Lung (tissue), 13 donors: Measurements from ENCODE around the gene KCND1. TPM values are rescaled to one million over a fixed set of nuclear protein-coding genes. Genes with fewer than 3 reads are reported as not detected.

ENCODE experiments used
- ATAC-seq: fragments of 200-7000 bp; cut with Tn5 transposase; one replicate; pipeline ENCODE4 v1.9.1; 2020; ENCODE audit warnings: moderate number of reproducible peaks; ENCODE audit not compliant: insufficient read depth, low FRiP score
- DNase-seq, 3 donors: peaks; one replicate each; pipeline ENCODE4 v3.0.0-alpha.2; 2013 to 2017
- H3K27ac ChIP-seq, 2 donors: one replicate each; pipeline ENCODE4 v1.5.1; 2013; ENCODE audit warnings: mild to moderate bottlenecking in 2 of 2, moderate library complexity in 2 of 2, control low read depth in 1 of 2, inconsistent platforms in 1 of 2, low read depth in 1 of 2, low read length in 1 of 2
- H3K27me3 ChIP-seq, 3 donors: one replicate each; pipeline ENCODE4 v1.5.1; 2013; ENCODE audit warnings: low read length in 2 of 3; ENCODE audit not compliant: control insufficient read depth in 3 of 3, insufficient read depth in 3 of 3
- H3K36me3 ChIP-seq, 4 donors: one replicate each; pipeline ENCODE4 v1.5.1; 2013; ENCODE audit warnings: low read length in 4 of 4, mild to moderate bottlenecking in 1 of 4, moderate library complexity in 1 of 4; ENCODE audit not compliant: control insufficient read depth in 4 of 4, insufficient read depth in 4 of 4
- H3K4me1 ChIP-seq, 5 donors: one replicate each; pipeline ENCODE4 v1.5.1; 2013; ENCODE audit warnings: low read length in 5 of 5, mild to moderate bottlenecking in 2 of 5, moderate library complexity in 1 of 5; ENCODE audit not compliant: control insufficient read depth in 5 of 5, insufficient read depth in 5 of 5
- H3K4me3 ChIP-seq: one replicate; pipeline ENCODE4 v1.5.1; 2013; ENCODE audit warnings: mild to moderate bottlenecking, control low read depth, moderate library complexity
- H3K9ac ChIP-seq, 2 donors: one replicate each; pipeline ENCODE4 v1.5.1; 2013; ENCODE audit warnings: low read length in 2 of 2, control low read depth in 1 of 2; ENCODE audit not compliant: insufficient read depth in 1 of 2
- H3K9me3 ChIP-seq, 4 donors: one replicate each; pipeline ENCODE4 v1.5.1; 2013; ENCODE audit warnings: low read length in 3 of 4, mild to moderate bottlenecking in 1 of 4, moderate library complexity in 1 of 4; ENCODE audit not compliant: control insufficient read depth in 4 of 4, insufficient read depth in 3 of 4
- CTCF ChIP-seq: IDR thresholded peaks from 2 replicates; pipeline ENCODE4 v1.5.1; 2012; ENCODE audit warnings: mild to moderate bottlenecking; ENCODE audit errors: control extremely low read depth, extremely low read depth
- WGBS, 2 donors: extraction: QIAGEN DNeasy Blood & Tissue Kit; methylation state at CpG; one replicate each; pipeline ENCODE4 v1.1.7; 2013; 5-methylcytosine and 5-hydroxymethylcytosine counted together
- polyA plus RNA-seq, 2 donors: library from polyadenylated mRNA; stranded (reverse); fragments of 200-250 nt; gene quantifications; one replicate each; pipeline ENCODE4 v1.2.1, GENCODE V29; 2013
- small RNA-seq: library from RNA; depleted of rRNA; stranded (forward); fragments of <200 nt; gene quantifications from one replicate; pipeline ENCODE3, GENCODE V24; 2014; ENCODE audit warnings: low replicate concordance
- total RNA-seq, 2 donors: library from RNA; depleted of rRNA in 1 of 2; stranded (reverse); fragments of >200 nt in 1 of 2; gene quantifications; one replicate each; pipeline ENCODE4 v1.2.1, GENCODE V29; 2014 to 2021
- donor health status: control.
- donor health status: control.
- donor health status: Bipolar disorder and iron deficiency.
- donor health status: healthy.
- donor health status: DM: yes; HTN: yes; CAD: no.

KCND1 gene
- total and polyA plus RNA-seq, 4 donors: 0.65 to 1.7 (median 1.3) TPM

GRCh38 chrX:48913605-48914366, 57.9 kb downstream of the KCND1 start:
- no peak overlapping the region for H3K27ac ChIP-seq
- H3K27me3 ChIP-seq: no peaks in the 10 kb centered on the region
- H3K4me3 ChIP-seq: no peak overlapping the region
- TF ChIP-seq CTCF: no peak
- H3K4me1 ChIP-seq: peaks cover 2 to 8% (median 5%) of the 10 kb centered on the region in 5 donors
- 81 to 87% methylated on average over 5 of the region's 5 CpGs for WGBS, 2 donors
- H3K36me3 ChIP-seq: peaks cover 0 to 5% (median 0%) of the 10 kb centered on the region in 4 donors
- ATAC-seq (no peak), DNase-seq (no peak)
- H3K9ac ChIP-seq: no peak overlapping the region
- peaks cover 0 to 6% (median 0%) of the 10 kb centered on the region in 4 donors for H3K9me3 ChIP-seq

DNA sequence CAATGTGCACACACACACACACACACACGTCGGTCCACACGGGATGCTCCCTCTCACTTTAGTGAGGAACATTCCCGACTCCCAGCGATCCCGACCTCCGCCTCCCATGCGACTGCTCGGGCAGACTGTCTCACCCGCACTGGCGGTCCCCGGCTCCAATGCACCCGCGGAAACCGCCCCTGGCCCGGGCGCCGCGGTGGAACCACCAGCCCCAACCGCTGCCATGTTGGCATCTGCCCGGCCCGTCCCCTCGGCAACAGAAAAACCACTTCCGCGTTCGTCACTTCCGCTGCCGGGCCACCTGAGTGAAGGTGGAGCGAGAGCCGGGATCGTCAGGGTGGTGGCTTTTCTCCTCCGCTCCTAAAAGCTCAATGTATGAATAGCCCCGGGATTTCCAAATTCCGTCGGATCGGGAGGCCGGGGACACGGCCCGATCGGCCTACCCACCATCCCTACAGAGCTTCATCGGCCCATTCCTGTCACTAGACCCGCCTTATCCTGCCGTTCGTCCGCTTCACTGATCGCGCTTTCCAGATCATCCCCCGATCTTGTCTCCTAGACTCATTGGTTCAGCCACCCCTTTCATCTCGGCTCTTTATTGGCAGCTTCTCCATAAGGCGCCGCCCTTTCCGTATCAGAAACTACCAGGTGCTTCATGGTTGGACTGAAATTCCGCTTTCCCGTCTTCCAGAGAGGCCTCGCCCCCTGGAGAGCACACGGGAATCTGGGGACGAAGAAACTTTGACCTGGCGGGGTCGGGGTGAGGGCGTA, 60.0 kb downstream of the KCND1 start, which contains the start of gene SLC35A2:
Gene SLC35A2 (minus strand): TSS at position 235 of the 771 bp plus-strand sequence. CDS start 10 bp downstream, at position 225.
- peak; percentile 80 for ATAC-seq
- Histone ChIP-seq H3K36me3 (peaks cover 0 to 5% (median 0%) of the 10 kb centered on the region in 4 donors), H3K27ac (peak within 1 kb of the TSS; percentile 76 to 81), H3K9ac (peak within 1 kb of the TSS; percentile 43 to 71), H3K9me3 (peaks cover 0 to 4% (median 0%) of the 10 kb centered on the region in 4 donors), H3K27me3 (no peaks in the 10 kb centered on the region), H3K4me3 (peak within 1 kb of the TSS; percentile 62), H3K4me1 (peaks cover 0 to 8% (median 5%) of the 10 kb centered on the region in 5 donors)
- WGBS, 2 donors: 0 to 32% methylated on average over 43 to 60 of the region's 60 CpGs
- no peak for TF ChIP-seq CTCF
- peak; percentile 76 to 80 (median 77) for DNase-seq

Small RNA genes lying within 50 kb of the gene (small RNA-seq; reads per million reads assigned to genes)
- gene RNU6-722P: not detected

Other genes with a start within 250 kb of the KCND1 start
- gene GLOD5, start 210.1 kb downstream of the KCND1 start, total RNA-seq: 1 to 10 TPM; 1.6 to 2.0 TPM
- gene GLOD5, start 210.1 kb downstream of the KCND1 start, polyA plus RNA-seq: 1 to 10 TPM; 1.7 to 5.1 TPM
- gene GATA1, start 185.3 kb downstream of the KCND1 start, total RNA-seq: 1 to 10 TPM in 1 of 2 donors, under 1 TPM in 1; 0.43 to 1.2 TPM
- gene GATA1, start 185.3 kb downstream of the KCND1 start, polyA plus RNA-seq: 1 to 10 TPM in 1 of 2 donors, under 1 TPM in 1; 0.63 to 1.5 TPM
- 10 to 100 TPM; 84.9 to 90.8 TPM for gene HDAC6, start 169.8 kb downstream of the KCND1 start, total RNA-seq
- gene HDAC6, start 169.8 kb downstream of the KCND1 start, polyA plus RNA-seq: 10 to 100 TPM; 39.7 to 72.0 TPM
- gene ERAS, start 145.3 kb downstream of the KCND1 start, total RNA-seq: not detected
- under 1 TPM in 1 of 2 donors, not detected in 1; 0.24 TPM for gene ERAS, start 145.3 kb downstream of the KCND1 start, polyA plus RNA-seq
- gene PCSK1N, start 136.2 kb downstream of the KCND1 start, total RNA-seq: 10 to 100 TPM in 1 of 2 donors, 1 to 10 TPM in 1; 3.4 to 10.7 TPM
- 1 to 10 TPM; 1.3 to 1.6 TPM for gene PCSK1N, start 136.2 kb downstream of the KCND1 start, polyA plus RNA-seq
- 10 to 100 TPM; 21.0 to 51.5 TPM for gene TIMM17B, start 74.1 kb downstream of the KCND1 start, total RNA-seq
- gene TIMM17B, start 74.1 kb downstream of the KCND1 start, polyA plus RNA-seq: 10 to 100 TPM; 67.4 to 73.4 TPM
- gene PQBP1, start 73.9 kb downstream of the KCND1 start, total RNA-seq: 10 to 100 TPM; 33.2 to 79.7 TPM
- 100 to 1,000 TPM in 1 of 2 donors, 10 to 100 TPM in 1; 68.2 to 146 TPM for gene PQBP1, start 73.9 kb downstream of the KCND1 start, polyA plus RNA-seq
- 10 to 100 TPM; 23.4 to 40.7 TPM for gene SLC35A2, start 60.2 kb downstream of the KCND1 start, total RNA-seq
- 10 to 100 TPM; 16.7 to 41.2 TPM for gene SLC35A2, start 60.2 kb downstream of the KCND1 start, polyA plus RNA-seq
- 10 to 100 TPM; 21.7 to 36.5 TPM for gene PIM2, start 52.8 kb downstream of the KCND1 start, total RNA-seq
- 10 to 100 TPM; 14.8 to 27.4 TPM for gene PIM2, start 52.8 kb downstream of the KCND1 start, polyA plus RNA-seq
- 10 to 100 TPM; 33.3 to 48.2 TPM for gene OTUD5, start 14.2 kb downstream of the KCND1 start, total RNA-seq
- gene OTUD5, start 14.2 kb downstream of the KCND1 start, polyA plus RNA-seq: 10 to 100 TPM; 32.4 to 38.1 TPM
- 10 to 100 TPM; 29.2 to 48.9 TPM for gene GRIPAP1, start 30.4 kb upstream of the KCND1 start, total RNA-seq
- 10 to 100 TPM; 30.3 to 38.1 TPM for gene GRIPAP1, start 30.4 kb upstream of the KCND1 start, polyA plus RNA-seq
- gene TFE3, start 71.5 kb upstream of the KCND1 start, total RNA-seq: 10 to 100 TPM; 28.4 to 51.5 TPM
- gene TFE3, start 71.5 kb upstream of the KCND1 start, polyA plus RNA-seq: 10 to 100 TPM; 34.0 to 63.7 TPM
- 10 to 100 TPM in 1 of 2 donors, 1 to 10 TPM in 1; 5.3 to 11.3 TPM for gene CCDC120, start 87.2 kb upstream of the KCND1 start, total RNA-seq
- gene CCDC120, start 87.2 kb upstream of the KCND1 start, polyA plus RNA-seq: 1 to 10 TPM; 3.8 to 5.1 TPM
- 10 to 100 TPM in 1 of 2 donors, 1 to 10 TPM in 1; 5.6 to 40.8 TPM for gene PRAF2, start 102.2 kb upstream of the KCND1 start, total RNA-seq
- gene PRAF2, start 102.2 kb upstream of the KCND1 start, polyA plus RNA-seq: 10 to 100 TPM; 36.6 to 37.2 TPM
- gene WDR45, start 108.0 kb upstream of the KCND1 start, total RNA-seq: 10 to 100 TPM; 48.1 to 71.4 TPM
- gene WDR45, start 108.0 kb upstream of the KCND1 start, polyA plus RNA-seq: 10 to 100 TPM; 58.5 to 70.1 TPM
- gene GPKOW, start 151.9 kb upstream of the KCND1 start, total RNA-seq: 10 to 100 TPM; 18.1 to 23.1 TPM
- gene GPKOW, start 151.9 kb upstream of the KCND1 start, polyA plus RNA-seq: 10 to 100 TPM in 1 of 2 donors, 1 to 10 TPM in 1; 9.1 to 20.6 TPM
- gene MAGIX, start 190.9 kb upstream of the KCND1 start, total RNA-seq: 10 to 100 TPM in 1 of 2 donors, 1 to 10 TPM in 1; 7.3 to 15.2 TPM
- gene MAGIX, start 190.9 kb upstream of the KCND1 start, polyA plus RNA-seq: 10 to 100 TPM in 1 of 2 donors, 1 to 10 TPM in 1; 9.8 to 19.0 TPM
- gene PLP2, start 200.1 kb upstream of the KCND1 start, total RNA-seq: 100 to 1,000 TPM in 1 of 2 donors, 1 to 10 TPM in 1; 8.9 to 181 TPM
- gene PLP2, start 200.1 kb upstream of the KCND1 start, polyA plus RNA-seq: 100 to 1,000 TPM; 138 to 222 TPM
- 10 to 100 TPM; 10.0 to 16.3 TPM for gene PRICKLE3, start 214.5 kb upstream of the KCND1 start, total RNA-seq
- 10 to 100 TPM in 1 of 2 donors, 1 to 10 TPM in 1; 7.6 to 12.7 TPM for gene PRICKLE3, start 214.5 kb upstream of the KCND1 start, polyA plus RNA-seq
- gene SYP, start 228.3 kb upstream of the KCND1 start, total RNA-seq: 1 to 10 TPM; 3.2 to 5.6 TPM
- 1 to 10 TPM; 4.6 to 5.1 TPM for gene SYP, start 228.3 kb upstream of the KCND1 start, polyA plus RNA-seq